SU-DHL-6 (cell line): ENCODE data around the gene NMT2.

ENCODE experiments used
- H2AFZ ChIP-seq: fragments of 200-600 bp; sonication (generic); 2 replicates; pipeline ENCODE4 v1.6.1; 2014; ENCODE audit warnings: low read depth, mild to moderate bottlenecking, moderate library complexity, mixed read lengths, antibody characterized with exemption, low read length; ENCODE audit not compliant: severe bottlenecking
- H3F3A ChIP-seq: fragments of 200-600 bp; shearing (Covaris generic); 2 replicates; pipeline ENCODE4 v1.6.0; 2016; ENCODE audit warnings: antibody characterized with exemption, mild to moderate bottlenecking; ENCODE audit not compliant: insufficient read depth
- H3K27ac ChIP-seq: fragments of 200-600 bp; sonication (generic); 2 replicates; pipeline ENCODE4 v1.5.1; 2016; ENCODE audit warnings: low read depth, mild to moderate bottlenecking, low read length, moderate library complexity, mixed read lengths
- H3K27me3 ChIP-seq: fragments of 200-600 bp; sonication (generic), shearing (Covaris generic); 2 replicates; pipeline ENCODE4 v1.6.0; 2014; ENCODE audit warnings: mild to moderate bottlenecking, low read length
- H3K36me3 ChIP-seq: fragments of 200-600 bp; sonication (generic); 2 replicates; pipeline ENCODE4 v1.6.1; 2014; ENCODE audit warnings: mild to moderate bottlenecking, low read length, mixed read lengths
- H3K4me2 ChIP-seq: fragments of 300-600, 200-600 bp; shearing (Covaris generic), sonication (generic); 2 replicates; pipeline ENCODE4 v1.6.0; 2014; ENCODE audit warnings: low read length, low read depth, mild to moderate bottlenecking; ENCODE audit not compliant: poor library complexity, severe bottlenecking
- H3K4me3 ChIP-seq: fragments of 200-600 bp; sonication (generic); 2 replicates; pipeline ENCODE4 v1.5.1; 2014; ENCODE audit warnings: antibody characterized with exemption, low read length, mild to moderate bottlenecking, mixed read lengths; ENCODE audit not compliant: insufficient read depth, poor library complexity, severe bottlenecking
- H3K79me2 ChIP-seq: fragments of 200-600 bp; sonication (generic); 2 replicates; pipeline ENCODE4 v1.6.1; 2014; ENCODE audit warnings: mild to moderate bottlenecking, low read length, moderate library complexity; ENCODE audit not compliant: insufficient read depth
- H3K9ac ChIP-seq: fragments of 200-600 bp; sonication (generic); 2 replicates; pipeline ENCODE4 v1.7.0; 2014; ENCODE audit warnings: mild to moderate bottlenecking, low read length
- H3K9me2 ChIP-seq: fragments of 200-600 bp; sonication (generic); replicated peaks from 2 replicates; pipeline ENCODE4 v1.6.1; 2014; ENCODE audit warnings: low read length; ENCODE audit not compliant: insufficient read depth
- H3K9me3 ChIP-seq: fragments of 200-600 bp; sonication (generic); 2 replicates; pipeline ENCODE4 v1.6.1; 2014; ENCODE audit warnings: low read length, mixed read lengths; ENCODE audit not compliant: insufficient read depth
- H4K20me1 ChIP-seq: fragments of 200-600 bp; sonication (generic); 2 replicates; pipeline ENCODE4 v1.6.1; 2014; ENCODE audit warnings: low read depth, mild to moderate bottlenecking, antibody characterized with exemption, low read length, moderate library complexity, mixed read lengths
- CTCF ChIP-seq: fragments of 200-600 bp; sonication (generic); IDR thresholded peaks from one replicate; pipeline ENCODE4 v1.5.1; 2017; ENCODE audit warnings: antibody characterized with exemption, mild to moderate bottlenecking, low read length, moderate library complexity; ENCODE audit not compliant: insufficient read depth, poor library complexity, severe bottlenecking
- EZH2phosphoT487 ChIP-seq: fragments of 200-600 bp; sonication (generic), shearing (Covaris generic); conservative IDR thresholded peaks from 2 replicates; pipeline ENCODE4 v1.6.1; 2018; ENCODE audit warnings: mild to moderate bottlenecking, antibody characterized with exemption, low read length, moderate library complexity, mixed read lengths

NMT2 gene

GRCh38 chr10:15197276-15197675, 28.8 kb upstream of the NMT2 start:
- Histone ChIP-seq H4K20me1 (no peaks in the 10 kb centered on the region), H3K36me3 (no peaks in the 10 kb centered on the region), H3K9ac (no peak overlapping the region), H3K27ac (no peak overlapping the region), H3F3A (no peaks in the 10 kb centered on the region), H3K79me2 (no peaks in the 10 kb centered on the region), H3K4me3 (no peak overlapping the region), H3K9me2 (no peaks in the 10 kb centered on the region), H3K9me3 (no peaks in the 10 kb centered on the region), H2AFZ (no peak overlapping the region), H3K4me2 (no peak overlapping the region), H3K27me3 (no peaks in the 10 kb centered on the region)
- no peak for TF ChIP-seq CTCF
- TF ChIP-seq EZH2phosphoT487: no peak

- no peak overlapping the region for H2AFZ ChIP-seq
- no peak overlapping the region for H3K4me2 ChIP-seq
- H3K79me2 ChIP-seq: no peaks in the 10 kb centered on the region
- H3K27ac ChIP-seq: no peak overlapping the region
- no peak overlapping the region for H3K4me3 ChIP-seq
- TF ChIP-seq EZH2phosphoT487 (no peak), CTCF (no peak)
- H3K36me3 ChIP-seq: no peaks in the 10 kb centered on the region
- no peaks in the 10 kb centered on the region for H3K9me2 ChIP-seq
- no peaks in the 10 kb centered on the region for H3K27me3 ChIP-seq
- H3K9ac ChIP-seq: no peak overlapping the region
- no peaks in the 10 kb centered on the region for H3F3A ChIP-seq
- no peaks in the 10 kb centered on the region for H3K9me3 ChIP-seq
- H4K20me1 ChIP-seq: no peaks in the 10 kb centered on the region
These were observed 27.7 kb upstream of the NMT2 start for GRCh38 chr10:15196021-15196834.

- Histone ChIP-seq H3K9me2 (no peaks in the 10 kb centered on the region), H3F3A (no peaks in the 10 kb centered on the region), H2AFZ (no peak overlapping the region), H3K79me2 (no peaks in the 10 kb centered on the region), H3K27me3 (no peaks in the 10 kb centered on the region), H3K4me2 (no peak overlapping the region), H4K20me1 (no peaks in the 10 kb centered on the region), H3K4me3 (no peak overlapping the region), H3K9me3 (no peaks in the 10 kb centered on the region), H3K36me3 (no peaks in the 10 kb centered on the region), H3K27ac (no peak overlapping the region), H3K9ac (no peak overlapping the region)
- no peak for TF ChIP-seq CTCF
These were observed 20.8 kb upstream of the NMT2 start for GRCh38 chr10:15189133-15189885.
